MM.1S (cell line): ENCODE measurements around the gene APH1B.

Experiments used
- EZH2 ChIP-seq: fragments of 300-600 bp; sonication (generic); optimal IDR thresholded peaks from 2 replicates; pipeline ENCODE3; 2017; ENCODE audit warnings: low read depth, mild to moderate bottlenecking, antibody characterized with exemption, low read length, mixed read lengths
- TF ChIP-seq, protein P1 (sequence below): fragments of 300-600 bp; sonication (generic); IDR thresholded peaks from 2 replicates; pipeline ENCODE4 v1.5.1; 2016; ENCODE audit warnings: antibody characterized with exemption, low read length, mixed read lengths

DNA sequence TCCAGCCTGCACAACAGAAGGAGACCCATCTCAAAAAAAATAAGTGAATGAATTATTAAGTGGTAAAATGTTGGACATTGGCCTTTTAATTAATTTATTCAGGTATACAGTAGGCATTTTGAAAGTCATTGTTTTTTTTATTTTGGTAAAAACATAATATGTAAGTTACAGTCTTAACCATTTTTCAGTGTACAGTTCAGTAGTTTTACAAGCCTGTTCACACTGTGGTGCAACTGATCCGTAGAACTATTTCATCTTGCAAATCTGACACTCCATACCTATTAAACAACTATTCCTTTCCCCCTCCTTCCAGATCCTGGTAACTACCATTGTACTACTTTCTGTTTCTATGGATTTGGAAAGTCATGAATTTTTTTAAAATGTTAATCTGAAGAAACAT is 36.1 kb upstream of the APH1B start:
- TF ChIP-seq, protein P1, sequence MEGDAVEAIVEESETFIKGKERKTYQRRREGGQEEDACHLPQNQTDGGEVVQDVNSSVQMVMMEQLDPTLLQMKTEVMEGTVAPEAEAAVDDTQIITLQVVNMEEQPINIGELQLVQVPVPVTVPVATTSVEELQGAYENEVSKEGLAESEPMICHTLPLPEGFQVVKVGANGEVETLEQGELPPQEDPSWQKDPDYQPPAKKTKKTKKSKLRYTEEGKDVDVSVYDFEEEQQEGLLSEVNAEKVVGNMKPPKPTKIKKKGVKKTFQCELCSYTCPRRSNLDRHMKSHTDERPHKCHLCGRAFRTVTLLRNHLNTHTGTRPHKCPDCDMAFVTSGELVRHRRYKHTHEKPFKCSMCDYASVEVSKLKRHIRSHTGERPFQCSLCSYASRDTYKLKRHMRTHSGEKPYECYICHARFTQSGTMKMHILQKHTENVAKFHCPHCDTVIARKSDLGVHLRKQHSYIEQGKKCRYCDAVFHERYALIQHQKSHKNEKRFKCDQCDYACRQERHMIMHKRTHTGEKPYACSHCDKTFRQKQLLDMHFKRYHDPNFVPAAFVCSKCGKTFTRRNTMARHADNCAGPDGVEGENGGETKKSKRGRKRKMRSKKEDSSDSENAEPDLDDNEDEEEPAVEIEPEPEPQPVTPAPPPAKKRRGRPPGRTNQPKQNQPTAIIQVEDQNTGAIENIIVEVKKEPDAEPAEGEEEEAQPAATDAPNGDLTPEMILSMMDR, result no peak
- TF ChIP-seq EZH2, result no peak
